OCI-LY7 (cell line): ENCODE results near the gene PANK4. TPM values are rescaled to one million over a fixed set of nuclear protein-coding genes. Genes with fewer than 3 reads are reported as not detected.

ENCODE experiments used
- BruUV-seq: library from RNA; stranded (reverse); fragments of 400-500 nt; replicated peaks from 2 replicates; lab custom pipeline; 2021; lab: Mats Ljungman, UMichigan
- CTCF ChIA-PET: fragments of 300-600 bp; sonication (Branson Sonifier 250); formaldehyde crosslinking; loops from one replicate; lab custom pipeline; 2022; ENCODE audit warnings: antibody characterized with exemption; ENCODE audit not compliant: unreplicated experiment; lab: Charles Lee
- POLR2A ChIA-PET: fragments of 300-600 bp; sonication (Branson Sonifier 250); formaldehyde crosslinking; loops from one replicate; lab custom pipeline; 2022; ENCODE audit warnings: antibody characterized with exemption; lab: Charles Lee
- DNase-seq: peaks from one replicate; pipeline ENCODE4 v3.0.0-alpha.2; 2015; ENCODE audit warnings: low spot score
- H2AFZ ChIP-seq: fragments of 200-600 bp; sonication (generic), shearing (Covaris generic); 2 replicates; pipeline ENCODE4 v1.6.1; 2014; ENCODE audit warnings: mild to moderate bottlenecking, antibody characterized with exemption, low read length, moderate library complexity
- H3K27ac ChIP-seq: fragments of 200-600 bp; sonication (generic); 2 replicates; pipeline ENCODE4 v1.5.1; 2014; ENCODE audit warnings: mixed run types, low read depth, mild to moderate bottlenecking, moderate library complexity, low read length, inconsistent platforms; ENCODE audit not compliant: poor library complexity, severe bottlenecking
- H3K36me3 ChIP-seq: fragments of 200-600 bp; sonication (generic); 2 replicates; pipeline ENCODE4 v1.6.1; 2014; ENCODE audit warnings: mild to moderate bottlenecking, antibody characterized with exemption, low read length, moderate library complexity, mixed read lengths; ENCODE audit not compliant: insufficient read depth
- H3K4me1 ChIP-seq: fragments of 200-600 bp; sonication (generic); 2 replicates; pipeline ENCODE4 v1.5.1; 2014; ENCODE audit warnings: mild to moderate bottlenecking, low read length; ENCODE audit not compliant: insufficient read depth, poor library complexity, severe bottlenecking
- H3K4me2 ChIP-seq: fragments of 200-600 bp; sonication (generic); 2 replicates; pipeline ENCODE4 v1.6.1; 2014; ENCODE audit warnings: mild to moderate bottlenecking, low read length
- H3K4me3 ChIP-seq: fragments of 200-600 bp; sonication (generic); 2 replicates; pipeline ENCODE4 v1.5.1; 2014; ENCODE audit warnings: mild to moderate bottlenecking, low read depth, low read length; ENCODE audit not compliant: poor library complexity, severe bottlenecking
- H3K79me2 ChIP-seq: fragments of 200-600 bp; sonication (generic); 2 replicates; pipeline ENCODE4 v1.6.1; 2016; ENCODE audit warnings: low read depth, mild to moderate bottlenecking, low read length, moderate library complexity, mixed read lengths; ENCODE audit not compliant: insufficient read depth
- H3K9me2 ChIP-seq: fragments of 200-600 bp; sonication (generic); 2 replicates; pipeline ENCODE4 v1.6.1; 2016; ENCODE audit warnings: mild to moderate bottlenecking, low read length, mixed read lengths; ENCODE audit not compliant: insufficient read depth
- H3K9me3 ChIP-seq: fragments of 200-600 bp; sonication (generic); 2 replicates; pipeline ENCODE4 v1.6.1; 2014; ENCODE audit warnings: mild to moderate bottlenecking, mixed run types, low read length, mixed read lengths
- H4K20me1 ChIP-seq: fragments of 200-600 bp; sonication (generic); 2 replicates; pipeline ENCODE4 v1.6.1; 2014; ENCODE audit warnings: mild to moderate bottlenecking, antibody characterized with exemption, low read length, moderate library complexity, mixed read lengths; ENCODE audit not compliant: insufficient read depth
- EZH2phosphoT487 ChIP-seq: fragments of 200-600 bp; sonication (generic); IDR thresholded peaks from 2 replicates; pipeline ENCODE4 v1.6.1; 2018; ENCODE audit warnings: low read depth, borderline replicate concordance, mild to moderate bottlenecking, mixed run types, antibody characterized with exemption, low read length, moderate library complexity, mixed read lengths
- intact Hi-C: fragments of 100-400 bp; cut with micrococcal nuclease; formaldehyde crosslinking; loops from one replicate; pipeline ENCODE4 v1.10.0; 2022; ENCODE audit not compliant: unreplicated experiment
- total RNA-seq, 2 experiments: library from RNA; depleted of rRNA in 1 of 2; stranded (reverse); fragments of >200 nt in 1 of 2; shearing (Covaris generic) in 1 of 2; gene quantifications; 2 replicates each; pipeline ENCODE4 v1.2.3, GENCODE V29; 2014 to 2022
- TF ChIP-seq, protein P1 (sequence below): fragments of 200-600 bp; sonication (generic); conservative IDR thresholded peaks from 2 replicates; pipeline ENCODE4 v1.5.1; 2014; ENCODE audit warnings: mild to moderate bottlenecking, antibody characterized with exemption, low read length, moderate library complexity, mixed read lengths

Gene PANK4
- total RNA-seq, 2 experiments from 2014 or later = 49.1 to 55.9 TPM

DNA sequence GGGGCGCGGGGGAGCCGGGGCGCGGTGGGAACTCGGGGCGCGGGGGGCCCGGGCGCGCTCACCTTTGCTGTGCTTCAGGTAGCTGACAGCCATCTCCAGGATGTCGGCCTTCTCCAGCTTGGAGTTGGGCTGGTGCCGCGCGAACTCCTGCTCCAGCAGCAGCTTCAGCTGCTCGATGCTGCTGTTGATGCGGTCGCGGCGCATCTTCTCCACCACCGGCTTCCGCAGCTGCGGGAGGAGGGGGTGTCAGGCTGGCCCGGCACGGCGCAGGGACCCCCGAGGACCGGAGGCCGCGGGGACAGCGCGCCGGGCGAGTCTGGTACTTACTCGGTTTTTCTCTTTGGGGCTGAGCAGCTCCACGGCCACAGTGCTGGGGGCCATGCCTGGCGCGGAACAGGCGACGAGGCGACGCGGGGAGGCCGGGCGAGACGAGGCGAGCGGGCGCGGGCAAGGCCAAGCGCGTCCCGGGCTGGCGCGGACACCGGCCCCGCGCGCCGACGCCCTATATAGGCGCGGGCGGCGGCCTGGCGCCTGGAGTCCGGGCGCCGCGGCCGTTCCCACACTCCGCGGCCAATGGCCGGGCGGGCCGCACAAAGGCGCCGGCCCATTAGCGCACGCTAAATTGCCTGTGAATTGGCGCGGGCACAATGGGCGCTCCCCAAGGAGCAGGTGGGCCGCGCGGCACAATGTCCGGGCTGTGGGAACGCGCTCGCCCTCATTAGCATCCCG is 3.6 kb upstream of the PANK4 start, which contains the start of gene HES5:
Gene HES5 (minus strand): TSS at position 480 of the 729 bp plus-strand sequence. CDS start 99 bp downstream, at position 381.
- intact Hi-C loops = no loop called here
- peaks cover 11% of the 10 kb centered on the region for H3K79me2 ChIP-seq
- POLR2A ChIA-PET = no interaction called here
- H4K20me1 ChIP-seq = peaks cover 8% of the 10 kb centered on the region
- H3K36me3 ChIP-seq = no peaks in the 10 kb centered on the region
- no peak within 1 kb of the TSS for H3K4me2 ChIP-seq
- H3K9me2 ChIP-seq = no peaks in the 10 kb centered on the region
- CTCF ChIA-PET = no interaction called here
- H3K9me3 ChIP-seq = no peaks in the 10 kb centered on the region
- no peak for DNase-seq
- peaks cover 10% of the 10 kb centered on the region for H3K4me1 ChIP-seq
- no peak within 1 kb of the TSS for H3K4me3 ChIP-seq
- no peak within 1 kb of the TSS for H2AFZ ChIP-seq
- BruUV-seq = no TSS peak
- TF ChIP-seq, protein P1, sequence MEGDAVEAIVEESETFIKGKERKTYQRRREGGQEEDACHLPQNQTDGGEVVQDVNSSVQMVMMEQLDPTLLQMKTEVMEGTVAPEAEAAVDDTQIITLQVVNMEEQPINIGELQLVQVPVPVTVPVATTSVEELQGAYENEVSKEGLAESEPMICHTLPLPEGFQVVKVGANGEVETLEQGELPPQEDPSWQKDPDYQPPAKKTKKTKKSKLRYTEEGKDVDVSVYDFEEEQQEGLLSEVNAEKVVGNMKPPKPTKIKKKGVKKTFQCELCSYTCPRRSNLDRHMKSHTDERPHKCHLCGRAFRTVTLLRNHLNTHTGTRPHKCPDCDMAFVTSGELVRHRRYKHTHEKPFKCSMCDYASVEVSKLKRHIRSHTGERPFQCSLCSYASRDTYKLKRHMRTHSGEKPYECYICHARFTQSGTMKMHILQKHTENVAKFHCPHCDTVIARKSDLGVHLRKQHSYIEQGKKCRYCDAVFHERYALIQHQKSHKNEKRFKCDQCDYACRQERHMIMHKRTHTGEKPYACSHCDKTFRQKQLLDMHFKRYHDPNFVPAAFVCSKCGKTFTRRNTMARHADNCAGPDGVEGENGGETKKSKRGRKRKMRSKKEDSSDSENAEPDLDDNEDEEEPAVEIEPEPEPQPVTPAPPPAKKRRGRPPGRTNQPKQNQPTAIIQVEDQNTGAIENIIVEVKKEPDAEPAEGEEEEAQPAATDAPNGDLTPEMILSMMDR = no peak
- TF ChIP-seq EZH2phosphoT487 = no peak
- H3K27ac ChIP-seq = no peak within 1 kb of the TSS

DNA sequence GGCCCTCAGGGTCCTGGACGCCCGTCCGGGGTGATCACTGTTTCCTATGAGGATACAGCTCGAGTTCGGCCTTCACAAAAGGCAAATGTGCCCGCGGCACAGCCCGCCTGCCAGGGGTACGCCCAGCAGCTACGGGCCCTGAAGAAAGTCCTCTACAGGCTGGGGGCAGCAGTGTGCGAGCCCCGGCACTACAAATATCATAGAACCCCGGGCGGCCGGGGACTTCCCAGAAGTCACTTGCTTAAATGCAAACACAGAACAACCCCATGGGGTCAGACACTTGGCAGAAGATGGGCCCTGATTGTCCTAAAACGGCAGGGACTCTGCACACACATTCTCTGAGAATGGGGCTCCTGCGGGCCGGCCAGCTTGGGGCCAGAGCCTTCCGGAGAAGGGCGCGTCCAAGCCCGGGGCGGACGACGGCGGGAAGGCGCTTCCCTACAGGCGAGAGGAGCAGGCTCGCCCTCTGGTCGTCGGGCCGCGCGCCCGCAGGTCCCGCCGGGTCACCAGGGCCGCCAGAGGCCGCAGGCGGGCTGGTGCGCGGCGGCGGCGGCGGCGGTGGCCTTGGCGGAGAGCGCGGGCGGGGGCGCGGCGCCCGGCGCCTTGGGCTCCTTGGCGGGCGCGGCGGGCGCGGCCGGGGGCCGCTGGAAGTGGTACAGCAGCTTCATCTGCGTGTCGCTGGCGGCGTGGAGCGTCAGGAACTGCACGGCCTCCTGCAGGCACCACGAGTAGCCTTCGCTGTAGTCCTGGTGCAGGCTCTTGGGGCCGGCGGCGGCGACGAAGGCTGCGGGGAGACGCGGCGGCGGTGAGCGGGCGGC is 2.8 kb upstream of the PANK4 start:
- H3K79me2 ChIP-seq = peaks cover 18% of the 10 kb centered on the region
- H4K20me1 ChIP-seq = peaks cover 13% of the 10 kb centered on the region
- peaks cover 18% of the 10 kb centered on the region for H3K4me1 ChIP-seq
- no peaks in the 10 kb centered on the region for H3K9me2 ChIP-seq
- ChIA-PET POLR2A (no interaction called here), CTCF (no interaction called here)
- H3K4me2 ChIP-seq = no peak overlapping the region
- no peak for DNase-seq
- intact Hi-C loops = no loop called here
- no peaks in the 10 kb centered on the region for H3K36me3 ChIP-seq
- no peaks in the 10 kb centered on the region for H3K9me3 ChIP-seq
- H2AFZ ChIP-seq = no peak overlapping the region
- BruUV-seq = no TSS peak
- no peak overlapping the region for H3K27ac ChIP-seq
- no peak overlapping the region for H3K4me3 ChIP-seq
- TF ChIP-seq, protein P1 = no peak
- TF ChIP-seq EZH2phosphoT487 = no peak
